Prostate gland (tissue), 2 donors: ENCODE data around the gene LHX4. TPM values are rescaled to one million over a fixed set of nuclear protein-coding genes. Genes with fewer than 3 reads are reported as not detected.

Experiments
- DNase-seq: peaks from one replicate; pipeline ENCODE4 v3.0.0-alpha.2; 2019; ENCODE audit warnings: low spot score
- H3K27ac ChIP-seq, 2 donors: fragments of 200-600 bp; sonication (generic); 2 replicates each; pipeline ENCODE4 v1.5.1; 2017 to 2019
- H3K27me3 ChIP-seq: fragments of 200-600 bp; sonication (generic); replicated peaks from 2 replicates; pipeline ENCODE4 v1.5.1; 2019; ENCODE audit not compliant: insufficient read depth
- H3K36me3 ChIP-seq, 2 donors: fragments of 200-600 bp; sonication (generic); 1 replicate in 1 of 2; 2 replicates in 1 of 2; pipeline versions ENCODE4 v1.5.1 to v1.8.1; 2017 to 2019
- H3K4me1 ChIP-seq: fragments of 200-600 bp; sonication (generic); replicated peaks from 2 replicates; pipeline ENCODE4 v1.5.1; 2019
- H3K4me3 ChIP-seq, 2 donors: fragments of 200-600 bp; sonication (generic); 2 replicates each; pipeline ENCODE4 v1.5.1; 2017 to 2019
- H3K9me3 ChIP-seq: fragments of 200-600 bp; sonication (generic); 2 replicates; pipeline ENCODE4 v1.5.1; 2017
- CTCF ChIP-seq, 4 experiments: fragments of 200-600 bp in 2 of 4; fragments of 450-650 bp in 2 of 4; sonication (generic) in 2 of 4; IDR thresholded peaks; 1 replicate in 3 of 4; 2 replicates in 1 of 4; pipeline ENCODE4 v1.5.1; 2016 to 2019; ENCODE audit warnings: antibody characterized with exemption in 4 of 4, mild to moderate bottlenecking in 2 of 4, moderate library complexity in 2 of 4
- POLR2A ChIP-seq: fragments of 450-650 bp; IDR thresholded peaks from one replicate; pipeline ENCODE4 v1.6.1; 2016; ENCODE audit warnings: antibody characterized with exemption, mild to moderate bottlenecking
- POLR2AphosphoS5 ChIP-seq: sonication (generic); formaldehyde crosslinking; IDR thresholded peaks from one replicate; pipeline ENCODE4 v1.6.1; 2017; ENCODE audit warnings: antibody characterized with exemption
- WGBS: methylation state at CpG from one replicate; pipeline ENCODE4 v1.1.5; 2018; 5-methylcytosine and 5-hydroxymethylcytosine counted together
- intact Hi-C: fragments of 100-400 bp; cut with DNase I; formaldehyde crosslinking; loops from one replicate; pipeline ENCODE4 v1.14.2; 2022
- total RNA-seq, 2 donors: library from RNA; depleted of rRNA; stranded (reverse); fragments of >200 nt; gene quantifications; one replicate each; pipeline ENCODE4 v1.1.0, GENCODE V29; 2016

Gene LHX4
- total RNA-seq, 2 donors from 2014 or later: not detected

DNA sequence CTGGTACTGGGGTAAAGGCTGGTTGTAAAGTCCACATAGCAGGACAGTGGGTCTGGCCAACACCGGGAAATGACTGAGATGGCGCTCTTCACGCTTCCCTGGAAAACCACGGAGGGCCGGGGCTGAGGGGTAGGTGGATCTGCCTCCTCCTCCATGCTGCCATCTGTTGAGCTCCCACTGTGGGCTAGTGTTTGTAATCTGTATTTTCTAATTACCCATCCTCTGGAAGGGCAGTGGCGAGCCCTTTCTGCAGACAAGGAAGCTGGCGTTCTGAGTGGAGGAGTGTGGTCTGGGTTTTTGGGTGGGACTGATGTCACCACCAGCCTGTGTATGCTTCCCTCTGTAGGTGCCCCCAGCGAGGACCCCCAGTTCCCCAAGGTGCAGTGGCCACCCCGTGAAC is 34.1 kb upstream of the LHX4 start:
- Histone ChIP-seq H3K4me1 (no peaks in the 10 kb centered on the region), H3K27me3 (no peaks in the 10 kb centered on the region), H3K27ac (no peak overlapping the region), H3K4me3 (no peak overlapping the region), H3K36me3 (no peaks in the 10 kb centered on the region), H3K9me3 (no peaks in the 10 kb centered on the region)
- no peak for TF ChIP-seq CTCF (IDR thresholded peaks at IDR 0.05)
- no peak for TF ChIP-seq POLR2AphosphoS5
- TF ChIP-seq POLR2A: no peak
- no peak for DNase-seq
- intact Hi-C loops: no loop called here
- WGBS: 77% methylated on average over 9 of the region's 9 CpGs

DNA sequence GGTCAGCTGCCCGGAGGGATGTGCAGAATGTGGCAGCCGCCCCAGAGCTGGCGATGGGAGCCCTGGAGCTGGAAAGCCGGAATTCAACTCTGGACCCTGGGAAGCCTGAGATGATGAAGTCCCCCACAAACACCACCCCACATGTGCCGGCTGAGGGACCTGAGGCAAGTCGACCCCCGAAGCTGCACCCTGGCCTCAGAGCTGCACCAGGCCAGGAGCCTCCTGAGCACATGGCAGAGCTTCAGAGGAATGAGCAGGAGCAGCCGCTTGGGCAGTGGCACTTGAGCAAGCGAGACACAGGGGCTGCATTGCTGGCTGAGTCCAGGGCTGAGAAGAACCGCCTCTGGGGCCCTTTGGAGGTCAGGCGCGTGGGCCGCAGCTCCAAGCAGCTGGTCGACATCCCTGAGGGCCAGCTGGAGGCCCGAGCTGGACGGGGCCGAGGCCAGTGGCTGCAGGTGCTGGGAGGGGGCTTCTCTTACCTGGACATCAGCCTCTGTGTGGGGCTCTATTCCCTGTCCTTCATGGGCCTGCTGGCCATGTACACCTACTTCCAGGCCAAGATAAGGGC is 33.5 kb upstream of the LHX4 start:
- TF ChIP-seq CTCF (IDR thresholded peaks at IDR 0.05): no peak
- TF ChIP-seq POLR2AphosphoS5: no peak
- no peak for TF ChIP-seq POLR2A
- Histone ChIP-seq H3K27ac (no peak overlapping the region), H3K27me3 (no peaks in the 10 kb centered on the region), H3K4me3 (no peak overlapping the region), H3K9me3 (no peaks in the 10 kb centered on the region), H3K4me1 (no peaks in the 10 kb centered on the region), H3K36me3 (no peaks in the 10 kb centered on the region)
- 89% methylated on average over 17 of the region's 17 CpGs for WGBS
- intact Hi-C loops: no loop called here
- no peak for DNase-seq

GRCh38 chr1:180197231-180197630 is 32.8 kb upstream of the LHX4 start:
- Histone ChIP-seq H3K9me3 (no peaks in the 10 kb centered on the region), H3K36me3 (no peaks in the 10 kb centered on the region), H3K4me1 (no peaks in the 10 kb centered on the region), H3K27ac (no peak overlapping the region), H3K27me3 (no peaks in the 10 kb centered on the region), H3K4me3 (no peak overlapping the region)
- no peak for DNase-seq
- TF ChIP-seq CTCF (IDR thresholded peaks at IDR 0.05): no peak
- TF ChIP-seq POLR2A: no peak
- no peak for TF ChIP-seq POLR2AphosphoS5
- 67% methylated on average over 5 of the region's 5 CpGs for WGBS
- intact Hi-C loops: no loop called here

DNA sequence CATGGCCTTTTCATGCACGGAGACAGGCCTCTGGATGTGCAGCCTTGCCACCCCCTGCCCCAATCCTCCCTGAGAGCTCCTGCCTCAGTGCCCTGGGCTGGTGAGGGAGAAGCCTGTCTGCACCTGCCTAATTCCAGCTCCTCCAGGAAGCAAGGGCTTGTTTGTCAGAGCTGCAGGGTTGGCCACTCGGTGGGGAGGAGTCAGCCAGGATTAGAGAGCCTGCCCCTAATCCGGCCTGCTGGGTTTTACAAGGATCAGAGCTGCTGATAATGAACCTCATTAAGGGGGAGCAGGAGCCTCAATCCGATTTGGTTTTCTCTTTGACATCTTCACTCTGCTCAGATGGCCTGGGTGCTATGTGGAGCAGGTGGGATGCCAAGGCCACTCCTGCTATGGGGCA is 31.9 kb upstream of the LHX4 start:
- intact Hi-C loops: no loop called here
- H3K4me1 ChIP-seq: no peaks in the 10 kb centered on the region
- no peaks in the 10 kb centered on the region for H3K9me3 ChIP-seq
- 44% methylated on average over 4 of the region's 4 CpGs for WGBS
- H3K27ac ChIP-seq: no peak overlapping the region
- no peaks in the 10 kb centered on the region for H3K36me3 ChIP-seq
- DNase-seq: no peak
- H3K4me3 ChIP-seq: no peak overlapping the region
- no peaks in the 10 kb centered on the region for H3K27me3 ChIP-seq
- TF ChIP-seq POLR2A: no peak
- no peak for TF ChIP-seq CTCF (IDR thresholded peaks at IDR 0.05)
- no peak for TF ChIP-seq POLR2AphosphoS5

- Histone ChIP-seq H3K9me3 (no peaks in the 10 kb centered on the region), H3K27ac (no peak overlapping the region), H3K4me3 (no peak overlapping the region), H3K27me3 (no peaks in the 10 kb centered on the region), H3K4me1 (no peaks in the 10 kb centered on the region), H3K36me3 (no peaks in the 10 kb centered on the region)
- DNase-seq: no peak
- TF ChIP-seq CTCF (IDR thresholded peaks at IDR 0.05) (no peak), POLR2AphosphoS5 (no peak), POLR2A (no peak)
- intact Hi-C loops: no loop called here
- WGBS: 92% methylated on average over 5 of the region's 5 CpGs
These were observed 31.5 kb upstream of the LHX4 start for GRCh38 chr1:180198611-180199010.
